Stimulated activated CD8-positive, alpha-beta memory T cell treated with anti-CD3 and anti-CD28 coated beads, Interleukin-7, amount 100 ng/mL, for 4 hours (primary cell): ENCODE measurements around the gene ADGRA3.
"Not testable (repeated sequence)": the region's sequence is repeated elsewhere in the genome, so short reads cannot be mapped to it uniquely, and the experiment has no call there.

Source experiments
- DNase-seq, 2 donors: peaks; one replicate each; pipeline ENCODE4 v3.0.0-alpha.2; 2020; ENCODE audit warnings: low read depth in 2 of 2

The ADGRA3 gene

DNA sequence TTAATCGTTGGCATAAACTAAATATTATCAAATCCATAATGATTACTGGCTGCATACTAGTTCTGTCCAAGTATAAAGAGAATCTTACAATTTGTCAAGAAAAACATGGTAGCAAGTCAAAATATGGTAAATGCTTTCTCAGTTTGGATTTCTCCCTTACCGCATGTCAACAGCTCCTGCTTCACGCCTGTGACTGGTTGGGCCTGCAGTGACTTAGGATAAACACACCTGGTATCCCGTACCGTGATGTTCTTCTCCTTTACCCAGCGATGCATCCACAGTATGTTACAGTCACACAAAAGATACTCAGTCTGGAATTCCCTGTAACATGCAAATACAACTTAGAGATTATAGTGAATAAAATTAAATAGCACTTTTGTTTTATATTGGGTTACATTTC lies 71.1 kb downstream of the ADGRA3 start:
- DNase-seq = no peak

DNA sequence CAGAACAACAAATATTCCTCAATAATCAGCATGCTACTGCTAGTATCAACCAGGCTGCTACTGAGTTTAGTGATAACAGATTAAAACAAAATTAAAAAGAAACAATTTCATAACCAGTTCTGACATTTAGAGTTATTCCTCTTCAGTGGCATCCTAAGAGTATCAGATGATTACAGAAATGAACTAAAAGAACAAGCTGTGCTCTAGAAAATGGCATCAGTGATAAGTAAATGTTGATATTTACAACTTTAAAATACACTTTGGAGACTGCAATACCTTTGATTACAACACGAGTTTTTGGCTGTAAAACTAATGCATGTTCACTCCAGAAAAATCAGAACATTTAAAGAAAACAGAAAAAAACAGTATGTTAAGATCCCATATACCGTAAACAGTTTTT lies 72.9 kb downstream of the ADGRA3 start:
- no peak for DNase-seq

DNA sequence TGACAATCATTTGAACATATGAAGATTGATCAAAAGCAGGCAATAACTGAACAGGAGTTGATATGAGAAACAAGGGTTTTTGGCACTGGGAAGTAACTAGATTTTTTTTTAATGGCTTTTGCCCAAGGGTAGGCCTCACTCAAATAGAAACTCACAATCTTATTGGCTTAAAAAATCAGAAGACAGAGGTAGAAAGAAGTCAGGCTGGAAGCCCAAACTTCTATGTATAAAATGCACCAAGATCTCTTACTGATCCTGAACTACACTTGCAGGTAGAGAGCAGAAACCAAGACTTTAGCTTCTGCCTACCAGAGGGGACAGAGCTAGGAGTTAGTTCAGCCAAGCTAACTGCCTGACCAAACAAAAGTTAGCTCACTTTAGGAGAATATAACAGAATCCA lies 74.9 kb downstream of the ADGRA3 start:
- DNase-seq = no peak

DNA sequence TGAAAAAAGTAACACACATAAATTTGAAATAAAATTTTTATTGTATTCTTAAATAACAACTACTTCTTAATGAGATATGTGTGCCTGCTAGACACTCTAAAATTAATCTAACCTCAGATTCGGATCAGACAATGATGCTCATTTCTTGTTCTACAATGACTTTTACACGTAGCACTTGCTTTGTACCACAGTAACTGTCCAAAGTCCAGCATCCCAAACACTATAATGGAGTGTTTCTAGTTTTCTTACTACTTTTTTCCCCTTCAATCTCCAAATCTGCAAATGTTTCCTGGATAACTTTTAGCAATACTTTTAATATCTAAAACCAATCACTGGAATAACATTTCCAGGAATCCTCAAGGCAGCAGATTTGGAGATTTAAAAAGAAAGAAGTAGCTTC lies 75.9 kb downstream of the ADGRA3 start:
- no peak for DNase-seq

DNA sequence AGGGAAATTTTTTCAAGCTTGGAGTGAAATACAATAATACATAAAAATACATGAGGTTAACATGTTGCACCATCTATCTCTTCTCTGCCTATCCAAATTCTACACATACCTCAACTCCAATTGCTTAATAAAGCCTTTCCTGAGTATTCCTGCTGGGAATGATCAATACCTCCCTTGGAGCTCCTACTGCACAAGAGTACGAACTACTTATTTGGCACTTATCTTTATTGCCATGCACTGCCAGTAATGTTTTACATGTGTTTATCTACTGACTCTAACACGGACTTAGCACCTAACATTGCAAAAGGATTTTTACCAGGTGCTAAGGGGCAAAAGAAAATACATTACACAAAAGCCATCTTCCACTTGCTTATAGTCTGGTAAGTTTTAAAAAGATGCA lies 80.2 kb downstream of the ADGRA3 start:
- DNase-seq = no peak

DNA sequence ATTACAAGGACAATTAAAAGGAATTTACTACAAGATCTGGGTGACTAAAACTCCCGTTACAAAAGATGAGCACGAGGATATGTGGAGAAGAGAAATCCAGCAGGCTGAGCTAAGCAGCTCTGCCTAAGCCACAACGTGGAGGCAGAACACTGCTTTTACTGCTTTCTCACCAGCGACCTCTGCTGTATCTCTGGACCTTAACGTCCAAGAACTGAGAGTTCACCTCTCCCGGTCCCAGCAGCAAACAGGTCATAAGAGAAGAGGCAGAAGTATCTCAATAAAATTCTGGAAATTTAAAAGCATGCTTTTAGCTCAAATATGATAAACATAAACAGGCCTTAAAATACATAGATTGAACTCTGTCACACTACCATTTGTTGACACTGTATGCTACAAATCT lies 81.0 kb downstream of the ADGRA3 start:
- DNase-seq = no peak

DNA sequence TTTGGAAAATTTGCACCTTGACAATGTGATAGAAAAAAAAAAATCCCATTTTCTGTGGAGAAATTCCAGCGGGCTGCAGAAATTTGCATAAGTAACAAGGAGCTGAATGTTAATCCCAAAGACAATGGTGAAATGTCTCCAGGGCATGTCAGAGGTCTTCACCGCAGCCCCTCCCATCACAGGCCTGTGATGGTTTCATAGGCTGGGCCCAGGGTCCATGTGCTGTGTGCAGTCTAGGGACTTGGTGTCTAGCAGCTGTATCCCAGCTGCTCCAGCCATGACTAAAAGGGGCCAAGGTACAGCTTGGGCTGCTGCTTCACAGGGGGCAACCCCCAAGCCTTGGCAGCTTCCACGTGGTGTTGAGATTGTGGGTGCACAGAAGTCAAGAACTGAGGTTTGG lies 85.2 kb downstream of the ADGRA3 start:
- DNase-seq = no peak

DNA sequence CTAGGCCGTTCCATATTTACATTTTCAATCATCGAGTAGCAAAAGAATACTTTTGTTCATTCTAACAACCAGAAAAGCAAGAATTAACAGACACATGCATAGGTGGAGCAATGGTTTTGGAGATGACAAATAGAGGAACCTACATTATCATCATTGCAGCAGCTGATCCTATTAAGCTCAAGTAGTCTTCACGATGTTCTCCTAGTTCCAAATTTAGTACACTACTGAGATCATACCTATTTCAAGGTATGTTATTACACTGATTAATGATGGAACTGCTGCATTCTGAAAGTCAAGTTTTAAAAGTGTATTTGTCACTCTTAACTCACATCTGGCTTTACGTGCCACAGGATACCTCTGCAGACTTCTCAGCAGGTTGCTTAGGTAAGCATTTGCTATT lies 87.4 kb downstream of the ADGRA3 start:
- DNase-seq = no peak

DNA sequence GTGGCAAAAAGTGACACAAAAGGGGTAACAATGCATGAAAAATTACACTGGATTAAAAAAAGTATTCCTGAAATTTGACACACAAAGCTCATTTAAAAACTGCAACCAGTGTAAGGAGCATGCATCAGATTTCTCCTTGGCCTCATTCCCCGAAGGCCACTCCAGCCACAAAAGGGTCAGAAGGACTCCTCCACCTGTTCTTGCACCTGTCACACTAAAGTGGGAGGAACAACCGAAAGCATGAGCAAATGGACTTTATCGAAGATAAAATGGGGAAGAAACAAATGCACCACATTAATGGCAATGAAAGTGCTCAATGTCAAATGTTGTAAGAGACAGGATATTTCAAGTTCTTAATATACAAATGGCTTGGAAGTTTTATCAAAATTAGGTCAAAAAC lies 88.2 kb downstream of the ADGRA3 start:
- no peak for DNase-seq

DNA sequence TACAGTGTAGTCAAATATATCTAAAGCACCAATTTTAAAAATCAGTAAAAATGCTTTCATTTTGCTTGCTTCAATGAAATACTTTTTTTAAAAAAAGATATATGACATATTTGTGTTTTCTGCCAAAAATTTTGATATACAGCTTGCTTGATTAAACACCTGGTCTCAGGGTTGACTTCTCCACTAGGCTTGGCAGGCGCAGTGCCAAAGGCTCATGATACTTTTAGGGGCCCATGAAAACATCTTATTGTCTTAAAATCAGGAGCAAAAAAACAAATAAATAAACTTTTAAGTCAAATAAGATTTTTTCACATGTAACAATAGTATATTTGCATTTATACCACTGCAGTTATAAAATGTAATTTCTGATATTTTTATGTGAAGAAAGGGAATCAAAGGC lies 95.6 kb downstream of the ADGRA3 start:
- DNase-seq = no peak

DNA sequence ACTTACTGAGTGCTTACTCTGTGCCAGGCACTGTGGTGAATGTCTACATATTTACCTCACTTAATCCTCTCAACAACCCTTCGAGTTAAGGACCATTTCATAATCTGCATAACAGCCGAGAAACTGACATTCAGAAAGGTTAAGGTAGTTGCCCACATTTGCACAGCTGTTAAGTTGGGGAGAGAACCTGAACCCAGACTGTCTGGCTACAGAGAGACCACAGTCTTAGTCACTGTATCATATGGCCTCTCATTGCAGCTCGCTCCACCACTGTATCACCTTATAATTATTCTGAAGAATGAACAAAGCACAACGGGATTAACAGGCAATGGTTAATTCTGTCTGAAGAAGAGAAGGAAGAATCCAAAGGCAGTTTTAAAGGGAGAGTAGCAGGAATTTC lies 98.5 kb downstream of the ADGRA3 start:
- DNase-seq = no peak

DNA sequence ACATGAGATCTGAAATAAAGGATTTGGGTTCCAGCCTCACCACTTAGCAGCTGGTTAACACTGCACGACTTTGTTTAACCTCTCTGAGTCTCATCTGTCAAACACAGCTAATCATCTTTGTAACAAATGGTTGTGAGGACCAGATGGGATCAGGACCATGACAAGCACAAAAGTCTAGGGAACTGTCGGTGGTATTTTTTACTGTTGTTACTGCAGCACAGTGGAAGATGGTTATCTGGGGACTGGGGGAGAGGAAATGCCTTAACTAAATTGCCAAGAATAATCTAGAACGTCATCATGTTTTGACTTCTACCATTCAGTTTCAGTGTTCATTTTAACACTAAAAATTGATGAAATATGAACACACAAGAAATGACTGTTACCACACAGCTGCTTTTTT lies 99.5 kb downstream of the ADGRA3 start:
- DNase-seq = no peak

DNA sequence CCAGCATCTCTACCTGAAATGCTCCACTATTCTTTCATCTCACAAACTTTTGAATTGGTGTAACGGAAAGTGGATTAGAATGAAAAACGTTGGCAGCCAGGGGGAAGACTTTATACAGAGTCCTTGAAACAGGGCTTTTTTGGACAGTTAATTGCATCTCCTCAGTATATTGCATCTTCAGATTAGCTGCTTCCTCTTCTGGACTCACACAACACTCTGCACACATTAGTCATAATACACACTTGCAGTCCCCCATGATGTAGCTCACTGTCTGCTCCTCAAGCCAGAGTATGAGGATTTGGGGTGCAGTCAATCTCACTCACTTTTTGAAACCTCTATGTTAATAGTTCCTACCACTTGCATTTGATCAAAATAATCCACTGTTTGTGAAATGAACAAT lies 101.0 kb downstream of the ADGRA3 start:
- no peak for DNase-seq

DNA sequence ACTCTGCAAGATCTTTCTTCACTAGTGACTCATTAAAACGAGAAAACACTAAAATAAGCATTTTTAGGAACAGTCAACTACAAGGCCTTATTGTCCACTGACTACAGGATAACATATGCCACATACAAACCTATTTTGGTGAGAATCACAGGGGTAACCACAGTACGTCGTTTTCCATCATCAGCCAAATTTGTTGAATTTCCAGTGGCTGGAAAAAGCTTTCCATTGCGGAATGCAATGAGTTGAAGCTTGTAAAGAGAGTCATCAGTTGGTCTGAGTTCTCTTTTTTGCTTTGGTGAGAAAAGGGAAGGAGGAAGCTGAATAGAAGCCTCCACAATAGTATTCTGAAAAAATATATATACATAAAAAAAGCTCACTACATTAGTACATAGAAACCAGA lies 102.4 kb downstream of the ADGRA3 start:
- no peak for DNase-seq

DNA sequence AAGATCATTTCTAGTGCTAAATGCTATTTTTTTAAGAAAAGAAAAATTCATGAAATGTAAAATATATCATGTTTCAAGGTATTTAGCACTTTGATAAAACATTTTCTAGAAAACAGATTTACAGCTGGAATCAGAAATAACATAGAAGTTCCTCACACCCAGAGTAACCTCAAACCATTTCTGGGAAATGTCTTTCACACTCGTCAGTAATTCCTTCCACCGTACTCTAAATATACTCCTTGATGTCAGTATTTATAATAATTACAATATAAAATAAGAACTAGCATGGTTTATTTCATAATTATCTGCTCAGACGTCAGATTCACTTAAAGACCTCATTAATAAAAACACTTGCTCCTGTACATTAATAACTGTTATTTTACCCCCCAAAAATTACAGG lies 103.9 kb downstream of the ADGRA3 start:
- DNase-seq = no peak

DNA sequence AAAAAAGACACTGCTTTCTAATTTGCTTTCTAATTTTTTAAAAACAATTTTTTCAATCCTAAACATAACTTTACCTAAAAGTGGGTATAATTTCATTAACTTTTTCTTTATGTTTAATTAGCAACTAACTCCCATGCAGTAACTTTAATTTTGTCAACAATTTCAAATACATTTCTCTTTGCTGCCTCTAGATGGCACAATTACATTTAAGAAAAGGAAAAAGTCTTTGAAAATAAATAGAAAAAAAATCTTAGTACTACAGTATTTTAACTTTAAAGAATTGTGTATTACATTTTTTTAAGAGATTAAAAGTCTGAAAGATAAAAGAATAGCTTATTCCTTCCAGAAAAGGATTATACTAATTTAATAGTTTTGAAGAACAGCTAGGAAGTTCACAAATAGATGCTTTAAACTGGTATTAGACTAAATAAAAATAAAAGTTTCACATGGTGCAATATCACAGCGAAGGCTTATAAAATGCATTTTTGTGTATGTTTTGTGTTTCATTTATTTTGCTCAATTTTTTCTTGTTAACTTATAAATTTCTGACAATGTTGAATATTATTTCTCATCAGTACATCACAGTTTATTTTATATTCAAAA lies 105.1 kb downstream of the ADGRA3 start:
- DNase-seq = no peak

DNA sequence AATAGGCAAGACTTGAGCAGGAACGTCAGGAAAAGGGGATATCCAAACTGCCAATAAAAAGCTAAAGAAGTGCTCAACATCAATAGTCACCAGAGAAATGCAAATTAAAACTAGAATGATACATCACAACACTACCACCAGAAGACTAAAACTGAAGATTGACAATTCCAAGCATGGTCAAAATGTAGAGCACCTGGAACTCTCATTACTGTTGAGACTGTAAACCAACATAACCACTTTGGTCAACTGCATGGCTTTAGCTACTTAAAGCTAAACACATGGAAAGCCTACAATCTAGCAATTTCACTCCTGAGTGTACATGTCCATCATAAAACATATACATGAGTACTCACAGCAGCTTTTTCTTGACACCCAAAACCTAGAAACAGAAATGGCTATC lies 107.4 kb downstream of the ADGRA3 start:
- DNase-seq = no peak

DNA sequence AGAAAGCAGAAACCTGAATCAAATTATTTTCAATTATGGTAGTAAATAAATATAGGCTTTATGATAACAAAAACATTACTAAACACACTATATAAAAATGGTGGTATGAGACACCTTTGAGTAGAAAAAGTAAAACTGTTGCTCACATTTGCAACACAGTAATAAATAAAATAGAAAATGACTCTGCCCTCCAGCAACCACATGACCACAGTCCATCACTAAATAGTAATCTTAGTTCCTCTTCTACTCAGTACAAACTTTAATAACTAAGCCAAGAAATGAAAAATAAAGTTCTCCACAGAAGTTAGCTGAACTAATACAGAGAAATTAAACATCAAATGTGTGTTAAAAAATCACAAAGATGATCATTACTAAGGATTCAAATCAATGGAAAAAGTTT lies 108.5 kb downstream of the ADGRA3 start:
- no peak for DNase-seq

DNA sequence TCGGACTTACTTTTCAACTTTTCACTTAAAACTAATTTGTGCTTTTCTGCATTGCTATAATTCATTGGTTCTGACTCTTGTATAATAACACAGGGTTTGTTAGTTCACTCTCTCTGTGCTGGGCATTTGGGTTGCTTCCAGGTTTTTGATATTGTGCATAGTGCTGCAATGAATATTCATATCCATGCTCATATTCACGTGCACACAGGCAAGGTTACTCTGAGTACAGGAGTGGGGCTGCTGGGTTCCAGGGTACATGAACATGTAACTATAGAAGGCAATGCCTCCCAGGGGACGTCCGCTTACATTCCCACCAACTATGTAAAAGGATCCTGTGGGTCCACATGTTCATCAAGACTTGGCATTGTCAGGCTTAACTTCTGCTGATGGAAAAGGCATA lies 117.2 kb downstream of the ADGRA3 start:
- no peak for DNase-seq

DNA sequence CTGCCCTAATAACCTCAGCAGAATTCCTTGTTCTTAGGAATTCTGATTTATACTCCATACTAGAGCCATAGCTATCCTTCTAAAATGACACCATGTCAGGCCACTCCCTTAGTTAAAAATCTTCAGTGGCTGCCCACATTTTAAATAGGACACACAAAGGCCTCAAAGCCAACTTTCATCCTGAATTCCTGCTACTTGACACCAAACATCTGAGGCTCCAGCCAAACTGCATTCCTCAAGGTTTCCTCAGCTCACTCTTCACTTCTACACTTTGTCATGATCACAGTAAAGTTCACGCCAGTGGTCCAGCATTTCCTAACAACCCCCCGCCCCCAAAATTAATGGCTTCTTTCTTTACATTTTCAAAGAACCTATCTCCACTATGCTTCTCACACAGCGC lies 124.3 kb downstream of the ADGRA3 start:
- DNase-seq = no peak

DNA sequence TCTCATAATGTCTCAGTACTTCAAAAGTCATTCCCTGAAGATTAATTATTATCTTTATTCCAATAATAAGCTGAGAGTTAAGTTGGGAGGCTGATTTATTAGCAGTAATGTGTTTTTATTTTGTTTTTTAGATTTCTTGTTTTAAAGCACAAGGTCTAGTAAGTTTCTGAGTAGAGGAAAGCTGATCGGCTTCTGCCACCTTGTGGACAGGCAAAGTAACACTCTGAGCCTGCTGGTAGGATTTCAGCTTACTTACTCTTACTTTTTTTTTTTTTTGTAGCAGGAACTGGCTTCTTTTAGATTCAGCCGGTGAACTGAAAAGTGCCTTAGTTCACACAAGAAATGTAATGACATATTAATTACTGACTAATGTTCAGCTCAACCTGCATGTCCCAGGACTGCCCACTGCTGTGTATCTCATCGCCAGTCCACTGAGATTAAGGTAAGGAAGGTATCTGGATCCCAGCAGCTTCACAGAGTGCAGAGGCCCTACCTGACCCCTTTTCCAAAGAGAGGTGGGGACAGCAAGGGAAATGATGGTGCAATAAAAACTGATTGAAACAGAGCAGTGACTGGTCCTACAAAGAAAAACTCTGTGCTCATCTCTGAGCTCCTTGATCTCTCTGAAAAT lies 126.5 kb downstream of the ADGRA3 start:
- peak in 1 of 2 donors; percentile 5 for DNase-seq

DNA sequence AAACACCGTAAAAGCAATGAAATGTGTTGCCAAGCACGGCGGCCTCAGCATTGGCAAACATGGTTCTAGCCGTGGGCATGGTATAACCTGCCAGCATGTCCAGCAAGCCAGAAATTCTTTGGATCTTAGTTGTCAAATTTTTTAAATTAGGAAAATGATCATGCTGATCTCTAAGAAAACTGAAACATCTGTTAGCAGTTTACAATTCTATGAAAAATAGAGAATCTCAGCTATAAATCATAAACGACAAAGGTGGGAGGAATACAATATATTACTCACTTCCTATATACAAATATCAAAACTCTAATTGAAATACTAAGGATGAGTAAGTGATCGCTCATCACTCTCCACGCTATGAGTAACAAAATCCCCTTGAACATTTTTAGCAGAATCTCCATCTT lies 130.3 kb downstream of the ADGRA3 start:
- DNase-seq = no peak

DNA sequence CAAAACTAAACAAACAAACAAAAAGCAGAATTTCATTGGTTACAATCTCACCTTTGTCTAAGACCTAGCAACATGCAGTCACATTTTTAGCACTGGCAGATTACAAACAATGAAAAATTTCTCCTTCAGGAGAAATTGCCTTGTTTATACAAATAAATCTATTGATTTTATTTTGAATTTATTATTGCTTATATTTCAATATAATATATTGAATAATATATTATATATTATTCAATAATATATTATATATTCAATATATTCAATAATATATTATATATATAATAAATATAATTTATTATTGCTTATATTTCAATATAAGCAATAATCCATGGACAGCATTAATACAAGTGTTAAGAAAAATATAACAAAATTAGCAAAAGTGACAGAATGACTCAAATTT lies 131.7 kb downstream of the ADGRA3 start:
- DNase-seq = no peak

DNA sequence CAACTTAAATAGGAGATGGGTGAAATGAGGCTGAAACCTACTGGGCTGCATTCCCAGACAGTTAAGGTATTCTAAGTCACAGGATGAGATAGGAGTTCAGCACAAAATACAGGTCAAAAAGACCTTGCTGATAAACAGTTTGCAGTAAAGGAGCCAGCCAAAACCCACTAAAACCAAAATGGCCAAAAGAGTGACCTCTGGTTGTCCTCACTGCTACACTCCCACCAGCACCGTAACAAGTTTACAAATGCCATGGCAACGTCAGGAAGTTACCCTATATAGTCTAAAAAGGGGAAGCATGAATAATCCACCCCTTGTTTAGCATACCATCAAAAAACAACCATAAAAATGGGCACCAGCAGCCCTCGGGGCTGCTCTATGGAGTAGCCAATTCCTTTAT lies 133.7 kb downstream of the ADGRA3 start:
- DNase-seq = not testable (repeated sequence)
